Stimulated activated CD8-positive, alpha-beta memory T cell treated with anti-CD3 and anti-CD28 coated beads, Interleukin-4, amount 100 ng/mL, for 48 hours (primary cell): Measurements from ENCODE around the gene SHPK.
A peak's percentile ranks its signal among the peaks of the same experiment; 100 is the strongest.

Source experiments
- DNase-seq: peaks from one replicate; pipeline ENCODE4 v3.0.0-alpha.2; 2020

The SHPK gene

DNA sequence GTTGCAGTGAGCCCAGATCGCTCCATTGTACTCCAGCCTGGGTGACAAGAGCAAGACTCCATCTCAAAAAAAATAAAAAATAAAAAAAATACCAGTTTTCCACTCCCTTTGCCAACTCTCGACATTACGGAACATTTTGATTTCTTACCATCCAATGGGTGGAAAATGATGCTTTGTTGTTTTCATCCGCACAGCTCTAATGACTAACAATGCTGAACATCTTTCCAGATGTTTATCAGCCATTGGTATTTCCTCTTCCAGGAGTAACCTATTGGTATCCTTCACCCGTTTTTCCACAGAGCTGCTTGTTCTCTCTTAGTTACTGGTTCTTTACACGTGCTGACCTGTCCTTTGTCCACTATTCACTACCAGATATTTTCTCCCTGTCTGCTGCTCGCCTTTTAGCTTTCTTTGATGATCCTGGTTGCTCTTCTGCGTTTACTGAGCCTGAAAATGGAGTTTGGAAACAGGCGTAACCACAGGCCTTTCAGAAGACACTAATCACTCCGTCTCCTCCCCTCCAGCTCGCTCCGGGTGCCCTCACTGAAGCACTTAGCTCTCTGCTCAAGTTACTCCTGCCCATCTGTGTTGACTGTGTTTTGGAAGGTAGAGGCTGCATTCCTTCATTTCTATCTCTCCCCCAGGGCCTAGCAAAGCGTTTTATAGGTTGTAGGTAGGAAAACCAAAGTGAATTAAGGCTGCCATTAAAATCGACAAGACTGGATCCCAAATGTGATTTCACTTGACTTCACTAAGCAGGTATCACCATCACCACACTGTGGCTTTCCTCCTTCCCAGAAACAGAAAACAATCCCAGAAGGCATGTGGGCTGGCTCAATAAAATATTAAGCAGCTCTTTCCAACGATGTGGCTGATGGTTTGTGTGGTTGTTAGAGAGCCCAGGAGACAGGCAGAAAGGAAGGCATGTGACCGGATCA, 8.9 kb downstream of the SHPK start:
- no peak for DNase-seq

GRCh38 chr17:3622977-3623594, 13.0 kb downstream of the SHPK start:
- DNase-seq: no peak

DNA sequence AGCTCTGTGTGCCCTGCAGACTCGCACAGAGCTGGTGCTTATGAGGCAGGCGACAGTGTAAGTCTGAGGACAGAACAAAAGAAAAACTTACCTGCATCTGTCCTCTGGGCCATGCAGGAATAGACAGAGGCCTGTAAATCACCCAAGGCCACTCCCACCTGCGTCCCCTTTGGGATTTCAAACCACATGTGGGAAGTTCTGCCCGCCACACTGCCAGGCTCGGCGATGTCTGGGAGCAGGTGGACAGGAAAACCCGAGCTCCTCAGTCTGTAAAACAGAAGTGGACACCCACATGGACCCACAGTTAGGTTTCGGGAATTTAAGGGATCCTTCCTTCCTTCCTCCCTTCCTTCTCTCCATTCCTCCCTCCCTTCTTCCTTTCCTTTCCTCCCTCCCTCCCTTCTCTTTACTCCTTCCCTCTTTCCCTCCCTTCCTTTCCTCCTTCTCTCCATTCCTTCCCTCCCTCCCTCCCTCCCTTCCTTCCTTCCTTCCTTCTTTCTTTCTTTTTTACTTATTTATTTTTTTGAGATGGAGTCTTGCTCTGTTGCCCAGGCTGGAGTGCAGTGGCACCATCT, 14.8 kb downstream of the SHPK start:
- DNase-seq: no peak

- DNase-seq: no peak
These were observed 20.7 kb downstream of the SHPK start for GRCh38 chr17:3615160-3615870.

- no peak for DNase-seq
These were observed 22.9 kb downstream of the SHPK start for GRCh38 chr17:3613124-3613523.

DNA sequence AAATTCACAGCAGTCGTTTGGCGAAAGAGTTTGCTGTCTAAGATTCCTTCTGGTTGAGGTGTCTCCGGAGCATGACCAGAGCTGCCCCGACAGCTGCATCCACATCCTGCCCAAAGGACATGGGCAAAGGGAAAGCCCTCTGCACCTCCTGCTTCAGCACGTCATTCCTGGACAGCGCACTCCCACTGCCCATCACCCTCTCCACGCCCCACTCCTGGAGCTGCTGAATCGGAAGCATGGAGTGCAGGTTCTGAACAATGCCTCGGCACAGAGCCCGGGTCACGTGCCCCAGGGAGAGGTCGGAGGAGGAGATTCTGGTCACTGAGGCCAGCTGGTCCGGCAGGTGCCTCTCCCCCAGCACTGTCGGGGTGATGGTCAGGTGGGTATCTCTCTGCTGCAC, 25.5 kb downstream of the SHPK start:
- DNase-seq: no peak

- no peak for DNase-seq
These were observed 26.4 kb downstream of the SHPK start for GRCh38 chr17:3609689-3610088.

DNA sequence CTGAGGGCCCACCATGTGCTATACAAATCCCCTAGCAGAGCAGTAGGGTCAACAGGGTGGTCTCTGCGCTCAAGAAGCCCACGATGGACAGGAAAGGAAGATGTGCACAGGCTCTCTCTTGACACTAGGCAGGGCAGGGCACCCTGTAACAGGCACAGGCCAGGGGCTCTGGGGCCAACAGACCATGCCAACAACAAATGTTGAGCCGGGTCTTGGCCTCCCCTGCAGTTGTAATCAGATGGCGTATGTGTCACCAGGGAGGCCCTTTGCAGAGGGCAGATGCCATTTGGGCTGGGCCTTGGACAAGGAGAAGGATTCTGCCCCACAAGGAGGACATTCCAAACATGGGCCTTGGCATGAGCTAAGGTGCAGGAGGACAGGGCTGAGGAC, 32.2 kb downstream of the SHPK start:
- no peak for DNase-seq

GRCh38 chr17:3603119-3603869, 32.8 kb downstream of the SHPK start:
- DNase-seq: no peak

GRCh38 chr17:3602499-3602898, 33.6 kb downstream of the SHPK start:
- peak; percentile 42 for DNase-seq

- DNase-seq: no peak
These were observed 35.4 kb downstream of the SHPK start for GRCh38 chr17:3600529-3601205.

- DNase-seq: no peak
These were observed 38.0 kb downstream of the SHPK start for GRCh38 chr17:3598078-3598477.

GRCh38 chr17:3596804-3597464, 39.1 kb downstream of the SHPK start:
- no peak for DNase-seq

GRCh38 chr17:3594976-3595375, 41.1 kb downstream of the SHPK start:
- DNase-seq: no peak

DNA sequence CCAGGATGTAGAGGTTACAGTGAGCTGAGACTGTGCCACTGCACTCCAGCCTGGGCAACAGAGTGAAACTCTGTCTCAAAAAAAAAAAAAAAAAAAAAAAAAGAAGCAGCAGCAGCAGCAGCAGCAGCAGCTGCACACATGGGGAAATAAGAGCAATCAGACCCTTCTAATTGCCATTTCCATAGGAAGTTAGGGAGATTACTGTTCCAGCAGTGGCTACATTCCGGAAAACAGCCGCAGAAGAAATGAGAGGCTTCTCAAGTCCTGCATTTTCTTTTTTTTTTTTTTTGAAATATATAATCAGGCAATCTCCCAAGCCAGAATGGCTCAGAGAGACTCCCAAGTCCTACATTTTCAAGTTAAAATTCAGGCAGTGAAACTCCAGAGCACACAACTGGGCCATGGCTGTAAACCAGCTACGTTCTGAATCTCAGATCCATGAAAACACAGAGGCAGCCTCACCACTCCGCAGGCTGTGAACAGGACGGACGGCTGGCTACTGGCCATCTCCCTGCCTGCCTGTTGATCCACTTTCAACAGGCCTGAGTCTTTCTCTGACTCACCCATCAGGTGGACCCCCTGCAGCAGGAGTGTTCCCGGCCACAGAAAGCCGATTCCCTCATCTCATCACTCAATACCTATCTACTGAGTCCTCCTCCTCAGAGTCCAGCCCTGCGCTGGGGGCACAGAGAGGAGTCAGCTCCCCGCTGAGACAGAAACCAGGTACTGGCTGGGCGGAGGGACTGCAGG, 41.8 kb downstream of the SHPK start:
- no peak for DNase-seq

DNA sequence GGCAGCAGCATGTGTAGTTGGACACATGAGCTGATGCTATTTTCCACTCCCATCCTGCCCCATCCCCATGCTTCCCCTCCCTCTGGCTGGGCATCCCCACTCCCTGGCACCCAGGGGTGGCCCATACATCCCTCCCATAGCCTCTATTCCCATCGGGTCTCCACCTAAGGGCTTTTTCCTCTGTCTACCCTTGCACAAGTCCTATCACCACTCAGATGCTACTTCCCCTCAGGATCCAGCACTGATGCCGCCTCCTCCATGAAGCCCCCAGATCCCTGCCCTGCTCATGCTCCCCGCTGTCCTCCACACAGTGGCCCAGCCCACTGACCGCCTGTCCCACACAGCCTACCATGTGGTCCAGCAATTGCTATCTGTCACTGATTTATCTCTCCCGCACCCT, 42.7 kb downstream of the SHPK start:
- no peak for DNase-seq

DNA sequence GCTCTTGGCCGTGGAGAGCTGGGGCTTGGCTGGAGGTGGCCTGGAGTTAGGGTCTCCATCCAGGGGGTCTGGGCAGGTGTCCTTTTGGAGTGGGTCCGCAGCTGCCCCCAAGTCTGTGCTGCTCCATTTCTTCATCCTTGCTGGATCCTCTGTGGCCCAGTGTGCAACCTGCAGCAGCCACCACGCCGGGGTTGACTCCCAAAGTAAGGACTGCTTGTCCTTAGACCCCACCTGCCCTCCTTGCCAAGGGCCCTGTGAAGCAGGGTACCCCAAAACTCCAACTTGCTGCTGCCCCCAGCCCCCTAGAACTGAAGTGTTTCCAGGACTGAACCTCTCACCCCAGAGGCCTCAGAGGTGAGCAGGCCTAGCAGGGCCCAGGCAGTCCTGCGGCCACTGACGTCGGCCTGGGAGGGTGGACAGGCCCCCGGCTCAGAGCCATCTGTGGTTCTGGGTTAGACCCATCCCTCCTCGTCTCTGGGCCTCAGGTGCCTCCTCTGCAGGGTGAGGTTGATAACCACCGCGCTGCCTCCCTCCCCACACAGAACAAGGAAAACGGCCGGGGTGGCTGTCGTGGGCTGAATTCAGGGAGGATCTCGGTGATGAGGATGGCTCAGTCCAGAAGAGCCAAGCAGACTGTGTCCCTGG, 43.7 kb downstream of the SHPK start:
- no peak for DNase-seq

DNA sequence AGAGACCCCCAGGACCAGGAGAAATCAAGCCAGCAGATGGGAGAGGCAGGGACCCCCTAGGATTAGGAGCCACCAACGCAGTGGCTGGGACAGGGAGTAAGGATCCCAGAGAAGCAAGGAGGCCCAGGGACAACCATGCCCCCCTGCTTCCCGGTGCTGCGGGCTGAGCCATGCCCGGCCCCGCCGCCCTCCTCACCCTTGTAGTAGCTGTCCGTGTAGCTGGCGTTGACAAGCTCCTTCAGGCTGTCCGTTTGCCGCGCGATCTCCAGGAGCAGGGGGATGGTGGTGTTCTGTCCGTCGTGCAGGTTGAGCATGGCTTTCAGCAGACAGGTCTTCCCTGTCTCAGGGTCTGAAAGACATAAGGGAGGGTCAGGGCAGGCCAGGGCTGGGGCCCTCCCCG, 45.3 kb downstream of the SHPK start:
- no peak for DNase-seq

DNA sequence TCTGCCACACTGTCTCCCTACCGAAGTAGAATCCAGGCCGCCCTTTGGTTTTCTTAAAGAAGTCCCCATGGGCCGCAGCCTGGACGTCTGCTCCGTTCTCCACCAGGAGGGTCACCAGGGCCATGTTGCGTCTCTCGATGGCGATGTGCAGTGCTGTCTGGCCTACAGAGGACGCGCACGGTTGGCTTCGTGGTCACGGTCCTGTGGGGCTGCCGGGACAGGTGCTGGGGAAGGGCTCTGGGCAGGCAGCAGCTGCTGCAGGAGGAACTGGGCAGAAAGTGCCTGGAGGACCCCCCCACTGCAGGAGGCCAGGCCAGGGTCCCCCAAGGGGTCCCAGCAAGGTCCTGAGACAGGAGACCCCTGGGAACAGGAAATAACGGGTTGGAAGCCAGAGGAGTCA, 45.8 kb downstream of the SHPK start:
- no peak for DNase-seq

DNA sequence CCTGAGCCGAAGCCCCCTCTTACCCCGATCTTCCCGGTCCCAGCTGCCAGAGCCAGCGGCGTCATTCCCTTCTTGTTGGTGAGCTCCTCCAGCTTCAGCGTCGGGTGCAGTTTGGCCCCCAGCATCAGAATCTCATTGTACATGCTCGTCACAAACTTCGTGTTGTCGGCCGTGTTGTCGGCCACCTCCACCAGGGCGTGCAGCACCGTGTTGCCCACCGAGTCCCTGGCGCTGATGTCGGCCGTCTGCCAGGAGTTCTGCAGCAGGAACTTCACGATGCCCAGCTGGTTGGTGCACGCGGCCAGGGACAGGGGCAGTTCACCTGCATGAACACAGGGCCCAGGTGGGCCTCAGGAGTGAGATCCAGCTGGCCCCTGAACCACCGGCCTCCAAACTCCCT, 46.3 kb downstream of the SHPK start:
- no peak for DNase-seq
